ENCODE results near the gene TBKBP1. TPM values are rescaled to one million over a fixed set of nuclear protein-coding genes. Genes with fewer than 3 reads are reported as not detected.

Gene TBKBP1
- total and polyA plus RNA-seq, 4 donors, result 10.4 to 62.8 (median 28.8) TPM

DNA sequence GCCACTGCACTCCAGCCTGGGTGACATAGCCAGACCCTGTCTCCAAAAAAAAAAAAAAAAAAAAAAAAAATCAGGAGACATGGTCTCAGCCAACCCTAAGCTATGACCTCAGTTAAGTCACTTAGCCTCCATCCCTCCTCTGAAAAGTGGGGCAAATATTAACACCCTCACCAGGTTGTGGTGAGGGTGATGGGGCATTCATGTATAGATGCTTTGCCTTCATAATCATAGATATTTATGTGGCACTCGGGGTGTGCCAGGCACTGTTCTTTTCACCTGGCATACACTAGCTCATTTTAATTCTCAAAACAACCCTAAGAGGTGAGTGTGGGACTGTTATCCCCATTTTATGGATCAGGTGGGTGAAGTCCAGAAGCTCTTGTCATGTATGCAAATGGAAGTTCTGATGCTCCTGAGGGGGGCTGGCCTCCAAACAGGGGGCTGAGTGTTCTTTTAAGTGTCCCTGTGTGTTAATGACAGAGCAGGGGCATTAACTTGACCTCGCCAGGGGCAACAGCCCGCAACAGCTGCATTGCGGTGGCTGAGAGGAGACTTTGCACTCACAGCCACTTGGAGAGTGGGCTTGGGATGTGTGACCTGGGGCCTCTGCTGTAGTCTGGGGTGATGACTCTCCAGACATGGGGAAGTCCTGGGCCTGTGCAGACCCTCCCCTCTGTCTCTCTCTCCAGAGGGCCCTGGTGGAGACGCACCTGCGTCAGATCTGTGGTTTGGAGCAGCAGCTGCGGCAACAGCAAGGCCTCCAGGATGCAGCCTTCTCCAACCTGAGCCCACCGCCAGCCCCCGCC, 4.1 kb downstream of the TBKBP1 start:
- H3K36me3 ChIP-seq (ENCODE audit: control insufficient read depth, insufficient read depth, low read length), result peaks cover 72% of the 10 kb centered on the region
- peaks cover 39% of the 10 kb centered on the region for H3K4me1 ChIP-seq (ENCODE audit: control insufficient read depth, insufficient read depth, low read length)
- no peaks in the 10 kb centered on the region for H3K27me3 ChIP-seq (ENCODE audit: control insufficient read depth, insufficient read depth, low read length)
- H3K9me3 ChIP-seq (ENCODE audit: control insufficient read depth, insufficient read depth, low read length), result no peaks in the 10 kb centered on the region
- no peak overlapping the region for H3K4me3 ChIP-seq (ENCODE audit: low read depth, low read length)
- no peak overlapping the region for H3K27ac ChIP-seq (ENCODE audit: low read depth, low read length)
- 67% methylated on average over 6 of the region's 9 CpGs for WGBS (ENCODE audit: insufficient coverage)
- DNase-seq (ENCODE audit: low read depth in 4 of 6, low spot score in 6 of 6), result no peak

DNA sequence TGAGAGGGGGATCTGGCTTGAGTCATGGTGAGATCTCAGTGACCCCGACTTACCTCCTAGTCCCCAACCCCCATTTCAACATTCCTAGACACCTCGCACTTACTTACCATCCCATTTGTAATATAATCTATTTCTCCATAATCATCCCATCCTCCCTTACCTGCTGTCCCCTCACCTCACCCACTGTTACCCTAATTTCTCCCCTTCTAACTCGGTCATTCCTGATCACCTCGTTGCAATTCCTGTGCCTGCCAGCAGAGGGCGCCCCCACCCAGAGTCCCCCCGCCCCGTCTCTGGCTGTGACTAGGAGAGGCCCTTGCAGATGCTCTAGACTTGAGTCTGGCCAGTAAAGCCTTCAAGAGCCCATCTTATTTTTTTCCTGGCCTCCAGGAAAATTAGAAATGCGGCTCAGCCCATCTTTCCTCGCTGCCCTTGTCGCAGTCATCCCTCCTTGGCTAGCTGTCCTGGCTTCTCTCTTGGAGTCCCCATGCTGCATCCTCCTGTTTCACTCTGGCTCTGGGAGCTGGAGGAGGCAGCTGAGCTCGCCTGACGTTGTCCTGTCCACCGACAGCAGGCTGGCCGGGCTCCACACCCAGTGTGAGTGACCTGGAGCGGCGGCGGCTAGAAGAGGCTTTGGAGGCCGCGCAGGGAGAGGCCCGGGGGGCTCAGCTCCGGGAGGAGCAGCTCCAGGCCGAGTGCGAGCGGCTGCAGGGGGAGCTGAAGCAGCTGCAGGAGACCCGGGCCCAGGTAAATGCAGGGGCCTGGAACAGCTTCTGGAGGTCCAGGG, 5.0 kb downstream of the TBKBP1 start:
- peak in 3 of 6 donors; percentile 28 to 69 (median 67) for DNase-seq (ENCODE audit: low read depth in 4 of 6, low spot score in 6 of 6)
- H3K27ac ChIP-seq (ENCODE audit: low read depth, low read length), result no peak overlapping the region
- WGBS (ENCODE audit: insufficient coverage), result 67% methylated on average over 25 of the region's 25 CpGs
- H3K36me3 ChIP-seq (ENCODE audit: control insufficient read depth, insufficient read depth, low read length), result peaks cover 77% of the 10 kb centered on the region
- H3K4me1 ChIP-seq (ENCODE audit: control insufficient read depth, insufficient read depth, low read length), result peaks cover 42% of the 10 kb centered on the region
- H3K27me3 ChIP-seq (ENCODE audit: control insufficient read depth, insufficient read depth, low read length), result no peaks in the 10 kb centered on the region
- no peak overlapping the region for H3K4me3 ChIP-seq (ENCODE audit: low read depth, low read length)
- H3K9me3 ChIP-seq (ENCODE audit: control insufficient read depth, insufficient read depth, low read length), result no peaks in the 10 kb centered on the region

DNA sequence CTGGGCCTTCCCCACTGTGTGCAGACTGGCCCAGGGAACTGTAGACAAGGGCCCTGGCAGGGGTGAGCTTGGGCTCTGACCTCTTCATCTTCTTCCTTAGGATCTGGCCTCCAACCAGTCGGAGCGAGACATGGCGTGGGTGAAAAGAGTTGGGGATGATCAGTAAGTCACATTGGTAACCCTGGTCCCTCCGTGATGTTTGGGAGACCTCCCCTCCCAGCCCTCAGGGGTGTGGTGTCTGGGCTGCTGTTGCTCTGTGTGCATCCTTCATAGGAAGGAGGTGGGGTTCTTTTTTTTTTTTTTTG, 5.5 kb downstream of the TBKBP1 start:
- no peaks in the 10 kb centered on the region for H3K9me3 ChIP-seq (ENCODE audit: control insufficient read depth, insufficient read depth, low read length)
- H3K36me3 ChIP-seq (ENCODE audit: control insufficient read depth, insufficient read depth, low read length), result peaks cover 83% of the 10 kb centered on the region
- H3K27me3 ChIP-seq (ENCODE audit: control insufficient read depth, insufficient read depth, low read length), result no peaks in the 10 kb centered on the region
- no CpG with 5 or more reads among the region's 4 CpGs for WGBS (ENCODE audit: insufficient coverage)
- peaks cover 47% of the 10 kb centered on the region for H3K4me1 ChIP-seq (ENCODE audit: control insufficient read depth, insufficient read depth, low read length)
- no peak overlapping the region for H3K4me3 ChIP-seq (ENCODE audit: low read depth, low read length)
- H3K27ac ChIP-seq (ENCODE audit: low read depth, low read length), result no peak overlapping the region
- no peak for DNase-seq (ENCODE audit: low read depth in 4 of 6, low spot score in 6 of 6)

DNA sequence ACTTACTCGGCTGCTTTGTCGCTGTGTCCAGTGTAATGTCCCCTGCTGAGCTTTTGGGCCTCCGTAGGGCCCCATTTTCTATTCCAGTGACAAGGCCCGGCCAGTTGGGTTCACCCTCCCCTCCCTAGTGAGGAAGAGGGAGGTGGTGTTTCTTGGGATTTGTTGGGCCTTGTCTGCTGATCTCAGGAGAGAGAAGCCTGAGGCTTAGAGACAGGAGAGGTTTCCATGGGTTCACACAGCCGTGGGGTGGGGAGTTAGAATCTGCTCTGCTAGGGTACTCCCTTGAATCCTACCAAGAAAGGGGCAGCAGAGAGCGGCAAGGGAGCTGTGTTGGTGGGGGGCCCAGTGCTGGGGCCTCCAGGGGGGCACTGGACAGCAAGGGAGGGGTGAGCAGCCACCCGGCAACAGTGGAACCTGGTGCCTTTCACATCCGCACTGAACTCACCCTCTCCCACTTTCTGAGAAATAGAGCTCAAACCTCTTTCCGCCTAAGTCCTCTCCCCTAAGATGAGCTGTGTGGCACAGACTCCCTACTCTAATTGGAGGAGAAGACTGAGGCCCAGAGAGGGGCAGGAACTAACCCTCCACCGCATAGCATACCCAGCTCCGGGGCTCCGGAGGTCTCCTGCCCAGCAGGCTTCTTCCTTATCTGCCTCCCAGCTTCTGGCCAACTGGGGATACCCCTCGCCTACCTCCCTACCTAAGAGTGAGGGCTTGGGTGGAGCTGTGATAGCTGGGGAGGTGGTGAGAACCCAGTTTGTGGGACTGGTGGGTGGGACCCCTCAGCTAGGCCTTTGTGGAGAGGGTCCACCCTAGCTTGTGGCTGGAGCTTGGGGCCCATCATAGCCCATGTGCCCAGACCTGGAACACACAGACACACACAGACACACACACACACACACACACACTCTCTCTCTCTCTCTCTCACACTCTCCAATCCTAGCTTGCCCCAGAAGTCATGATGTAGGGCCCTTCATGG, 6.8 kb downstream of the TBKBP1 start:
- H3K4me1 ChIP-seq (ENCODE audit: control insufficient read depth, insufficient read depth, low read length), result peaks cover 44% of the 10 kb centered on the region
- no peak for DNase-seq (ENCODE audit: low read depth in 4 of 6, low spot score in 6 of 6)
- peaks cover 86% of the 10 kb centered on the region for H3K36me3 ChIP-seq (ENCODE audit: control insufficient read depth, insufficient read depth, low read length)
- no peak overlapping the region for H3K4me3 ChIP-seq (ENCODE audit: low read depth, low read length)
- H3K27me3 ChIP-seq (ENCODE audit: control insufficient read depth, insufficient read depth, low read length), result no peaks in the 10 kb centered on the region
- H3K9me3 ChIP-seq (ENCODE audit: control insufficient read depth, insufficient read depth, low read length), result no peaks in the 10 kb centered on the region
- no peak overlapping the region for H3K27ac ChIP-seq (ENCODE audit: low read depth, low read length)
- 70% methylated on average over 4 of the region's 13 CpGs for WGBS (ENCODE audit: insufficient coverage)

DNA sequence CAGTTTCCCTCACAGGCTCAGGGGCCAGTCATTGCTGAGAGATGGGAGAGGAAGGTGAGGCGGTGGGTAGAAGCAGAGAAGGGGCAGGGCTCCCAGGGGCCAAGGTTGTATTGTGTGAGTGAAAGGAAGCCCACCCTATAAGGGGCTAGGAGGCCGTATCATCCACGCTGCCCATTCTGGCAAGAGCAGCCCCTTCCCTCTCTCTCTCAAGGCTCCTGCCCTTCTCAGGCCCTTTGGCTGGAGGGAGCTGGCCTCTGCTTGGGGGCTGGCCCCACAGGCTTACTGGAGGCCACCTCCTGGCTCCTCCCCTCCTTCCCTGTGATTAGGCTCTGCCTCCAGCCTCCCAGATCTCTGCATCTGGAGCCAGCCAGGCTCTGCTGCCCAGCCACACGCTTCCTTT, 7.6 kb downstream of the TBKBP1 start:
- DNase-seq (ENCODE audit: low read depth in 4 of 6, low spot score in 6 of 6), result no peak
- Histone ChIP-seq H3K27ac (ENCODE audit: low read depth, low read length) (no peak overlapping the region), H3K9me3 (ENCODE audit: control insufficient read depth, insufficient read depth, low read length) (no peaks in the 10 kb centered on the region), H3K36me3 (ENCODE audit: control insufficient read depth, insufficient read depth, low read length) (peaks cover 83% of the 10 kb centered on the region), H3K4me1 (ENCODE audit: control insufficient read depth, insufficient read depth, low read length) (peaks cover 46% of the 10 kb centered on the region), H3K4me3 (ENCODE audit: low read depth, low read length) (no peak overlapping the region), H3K27me3 (ENCODE audit: control insufficient read depth, insufficient read depth, low read length) (no peaks in the 10 kb centered on the region)
- 88% methylated on average over 1 of the region's 4 CpGs for WGBS (ENCODE audit: insufficient coverage)

DNA sequence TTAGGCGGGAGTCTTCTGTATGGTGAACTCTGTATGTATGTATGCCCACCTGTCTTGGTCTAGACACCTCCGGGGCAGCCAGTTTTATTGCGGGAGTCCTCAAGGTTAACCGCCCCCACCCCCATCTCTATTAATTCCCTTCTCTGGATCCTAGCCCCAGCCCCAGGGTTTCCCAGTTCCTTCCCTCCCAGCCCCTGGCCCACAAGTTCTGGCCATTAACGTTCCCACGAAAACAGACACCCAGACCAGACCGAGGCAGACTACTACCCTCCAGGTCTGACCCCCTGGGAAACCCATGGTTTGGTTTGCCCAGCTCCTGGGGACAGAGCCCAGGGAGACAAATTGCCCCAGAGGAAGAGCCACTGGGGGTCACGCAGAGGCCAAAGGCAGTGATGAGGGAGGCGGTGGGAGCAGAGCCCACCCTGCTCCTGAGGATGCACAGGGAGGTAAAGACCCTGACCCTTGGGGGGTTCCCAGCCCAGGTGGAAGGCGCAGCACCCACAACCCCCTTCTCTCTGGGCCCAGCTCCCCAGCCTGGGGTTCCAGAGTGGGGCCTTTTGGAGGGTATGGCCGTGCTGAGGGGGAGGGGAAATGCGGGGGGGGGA, 8.5 kb downstream of the TBKBP1 start:
- no peak for DNase-seq (ENCODE audit: low read depth in 4 of 6, low spot score in 6 of 6)
- peaks cover 77% of the 10 kb centered on the region for H3K36me3 ChIP-seq (ENCODE audit: control insufficient read depth, insufficient read depth, low read length)
- H3K27ac ChIP-seq (ENCODE audit: low read depth, low read length), result peak overlapping the region; percentile 15
- H3K4me1 ChIP-seq (ENCODE audit: control insufficient read depth, insufficient read depth, low read length), result peaks cover 50% of the 10 kb centered on the region
- no peak overlapping the region for H3K4me3 ChIP-seq (ENCODE audit: low read depth, low read length)
- H3K27me3 ChIP-seq (ENCODE audit: control insufficient read depth, insufficient read depth, low read length), result no peaks in the 10 kb centered on the region
- 62% methylated on average over 5 of the region's 12 CpGs for WGBS (ENCODE audit: insufficient coverage)
- H3K9me3 ChIP-seq (ENCODE audit: control insufficient read depth, insufficient read depth, low read length), result no peaks in the 10 kb centered on the region

DNA sequence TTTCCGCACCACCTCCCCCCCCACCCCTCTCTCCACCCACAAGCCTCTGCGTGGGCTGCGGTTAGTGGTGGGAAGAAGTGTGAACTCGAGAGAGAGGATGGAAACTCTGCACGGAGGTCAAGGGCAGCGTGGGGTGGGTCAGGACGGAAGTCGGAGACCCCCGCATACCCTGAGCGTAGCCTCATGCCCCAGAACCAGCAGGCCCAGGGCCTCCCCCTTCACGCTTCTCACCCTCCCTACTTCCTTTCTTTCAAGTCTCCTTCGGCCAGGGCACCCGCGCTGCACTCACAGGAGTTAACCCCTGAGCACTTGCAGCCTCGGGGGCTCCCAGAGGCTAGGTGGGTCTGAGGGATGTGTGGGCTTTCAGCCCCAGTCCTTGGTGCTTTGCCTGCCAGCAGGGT, 9.2 kb downstream of the TBKBP1 start:
- Histone ChIP-seq H3K27me3 (ENCODE audit: control insufficient read depth, insufficient read depth, low read length) (no peaks in the 10 kb centered on the region), H3K9me3 (ENCODE audit: control insufficient read depth, insufficient read depth, low read length) (no peaks in the 10 kb centered on the region), H3K27ac (ENCODE audit: low read depth, low read length) (no peak overlapping the region), H3K4me3 (ENCODE audit: low read depth, low read length) (no peak overlapping the region), H3K4me1 (ENCODE audit: control insufficient read depth, insufficient read depth, low read length) (peaks cover 56% of the 10 kb centered on the region), H3K36me3 (ENCODE audit: control insufficient read depth, insufficient read depth, low read length) (peaks cover 72% of the 10 kb centered on the region)
- no peak for DNase-seq (ENCODE audit: low read depth in 4 of 6, low spot score in 6 of 6)
- WGBS (ENCODE audit: insufficient coverage), result 75% methylated on average over 8 of the region's 15 CpGs

DNA sequence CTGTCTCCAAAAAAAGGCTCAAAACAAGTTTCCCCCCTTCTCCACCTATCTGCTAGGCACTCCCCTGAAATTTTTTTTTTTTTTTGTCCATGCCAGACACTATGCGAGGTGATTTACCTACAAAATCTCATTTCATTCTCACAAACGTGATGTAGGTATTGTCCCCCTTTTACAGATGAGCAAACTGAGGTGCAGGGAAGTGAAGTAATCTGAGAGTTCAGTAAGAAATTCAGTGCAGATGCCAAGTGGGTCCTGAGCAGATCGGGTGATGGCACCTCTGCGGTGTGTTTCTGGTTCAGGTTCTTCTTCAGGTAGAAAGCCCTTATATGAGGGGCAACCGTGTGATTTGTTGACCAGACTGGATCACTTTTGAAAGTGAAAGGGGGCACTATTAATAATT, 9.7 kb downstream of the TBKBP1 start:
- 92% methylated on average over 3 of the region's 5 CpGs for WGBS (ENCODE audit: insufficient coverage)
- no peak overlapping the region for H3K27ac ChIP-seq (ENCODE audit: low read depth, low read length)
- no peak for DNase-seq (ENCODE audit: low read depth in 4 of 6, low spot score in 6 of 6)
- no peaks in the 10 kb centered on the region for H3K9me3 ChIP-seq (ENCODE audit: control insufficient read depth, insufficient read depth, low read length)
- H3K4me1 ChIP-seq (ENCODE audit: control insufficient read depth, insufficient read depth, low read length), result peaks cover 60% of the 10 kb centered on the region
- H3K27me3 ChIP-seq (ENCODE audit: control insufficient read depth, insufficient read depth, low read length), result no peaks in the 10 kb centered on the region
- H3K4me3 ChIP-seq (ENCODE audit: low read depth, low read length), result no peak overlapping the region
- H3K36me3 ChIP-seq (ENCODE audit: control insufficient read depth, insufficient read depth, low read length), result peaks cover 71% of the 10 kb centered on the region

DNA sequence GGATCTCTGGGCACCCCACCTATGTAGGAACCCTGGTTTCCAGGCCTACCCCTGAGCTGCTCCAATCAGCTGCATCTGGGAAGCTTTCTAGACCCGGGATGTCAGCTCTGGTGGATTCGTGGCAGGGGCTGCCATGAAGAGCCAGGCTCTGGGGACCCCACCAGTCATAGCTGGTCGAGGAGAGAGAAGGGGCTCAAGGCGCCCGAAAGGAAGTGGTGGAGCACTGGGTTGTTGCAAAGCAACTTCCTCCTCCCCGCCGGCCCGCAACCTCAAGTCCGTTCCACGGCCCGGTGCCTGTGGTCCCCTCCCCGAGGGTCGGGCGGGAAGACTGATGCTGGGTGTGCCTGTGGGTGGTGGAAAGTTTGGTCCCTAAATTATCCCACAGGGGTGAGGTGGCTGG, 10.2 kb downstream of the TBKBP1 start:
- no peaks in the 10 kb centered on the region for H3K9me3 ChIP-seq (ENCODE audit: control insufficient read depth, insufficient read depth, low read length)
- no peak overlapping the region for H3K4me3 ChIP-seq (ENCODE audit: low read depth, low read length)
- H3K4me1 ChIP-seq (ENCODE audit: control insufficient read depth, insufficient read depth, low read length), result peaks cover 58% of the 10 kb centered on the region
- WGBS (ENCODE audit: insufficient coverage), result 73% methylated on average over 11 of the region's 14 CpGs
- no peak for DNase-seq (ENCODE audit: low read depth in 4 of 6, low spot score in 6 of 6)
- no peak overlapping the region for H3K27ac ChIP-seq (ENCODE audit: low read depth, low read length)
- H3K27me3 ChIP-seq (ENCODE audit: control insufficient read depth, insufficient read depth, low read length), result no peaks in the 10 kb centered on the region
- H3K36me3 ChIP-seq (ENCODE audit: control insufficient read depth, insufficient read depth, low read length), result peaks cover 68% of the 10 kb centered on the region

All from spinal cord (tissue), 10 donors.